ENCODE results near the gene CDC14B.

- no peak for TF ChIP-seq CTCF (IDR thresholded peaks at IDR 0.05)
- no peak for TF ChIP-seq POLR2A (IDR thresholded peaks at IDR 0.05)
Measured at GRCh38 chr9:96476591-96476990, 143.1 kb downstream of the CDC14B start.
